Measurements from ENCODE around the gene TMCO1. TPM values are rescaled to one million over a fixed set of nuclear protein-coding genes. Genes with fewer than 3 reads are reported as not detected.

TMCO1 gene
- total RNA-seq, 1 experiment from 2014 or later: 138 TPM

DNA sequence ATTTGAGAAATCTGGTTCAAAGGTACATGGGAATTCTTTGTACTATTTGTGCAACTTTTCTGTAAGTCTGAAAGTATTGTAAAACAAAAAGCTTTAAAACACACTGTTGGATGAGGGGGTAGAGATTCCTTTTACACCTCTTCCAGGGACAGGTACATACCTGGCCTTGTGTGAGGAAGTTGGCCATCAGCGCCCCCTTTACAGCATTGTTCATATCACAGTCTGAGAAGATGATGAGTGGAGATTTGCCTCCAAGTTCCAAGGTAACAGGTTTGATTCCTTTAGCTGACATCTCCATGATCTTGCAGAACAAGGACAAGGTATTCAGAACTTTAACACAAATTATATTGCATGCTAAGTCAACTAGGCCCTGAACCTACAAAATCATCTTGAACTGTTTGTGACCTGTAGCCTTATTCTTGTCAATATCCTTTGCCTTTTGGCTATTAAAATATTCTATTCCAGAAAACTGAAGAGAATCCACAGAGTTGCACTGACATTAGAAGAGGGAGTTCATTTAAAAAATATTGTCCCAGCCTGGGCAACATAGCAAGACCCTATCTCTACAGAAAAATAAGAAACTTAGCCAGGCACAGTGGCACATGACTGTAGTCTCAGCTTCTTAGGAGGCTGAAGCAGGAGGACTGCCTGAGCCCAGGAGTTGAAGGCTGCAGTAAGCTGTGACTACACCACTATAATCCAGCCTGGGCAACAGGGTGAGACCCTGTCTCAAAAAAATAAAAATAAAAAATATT is 89.2 kb downstream of the TMCO1 start:
- no peaks in the 10 kb centered on the region for H3K27me3 Mint-ChIP-seq (ENCODE audit: insufficient read depth, unreplicated experiment)
- Histone ChIP-seq H3K4me3 (ENCODE audit: low read depth, low read length) (no peak overlapping the region), H3K9me3 (no peaks in the 10 kb centered on the region), H3K36me3 (ENCODE audit: control insufficient read depth, insufficient read depth, low read length) (peaks cover 1% of the 10 kb centered on the region; the same call in 1 of the 2 replicates), H3K27me3 (replicated peaks; ENCODE audit: control insufficient read depth, insufficient read depth, low read length) (no peaks in the 10 kb centered on the region), H3K4me1 (no peaks in the 10 kb centered on the region)
- no peak overlapping the region for H3K27ac Mint-ChIP-seq (ENCODE audit: unreplicated experiment)
- ChIA-PET POLR2A (no interaction called here), CTCF (no interaction called here)
- TF ChIP-seq, protein P1, sequence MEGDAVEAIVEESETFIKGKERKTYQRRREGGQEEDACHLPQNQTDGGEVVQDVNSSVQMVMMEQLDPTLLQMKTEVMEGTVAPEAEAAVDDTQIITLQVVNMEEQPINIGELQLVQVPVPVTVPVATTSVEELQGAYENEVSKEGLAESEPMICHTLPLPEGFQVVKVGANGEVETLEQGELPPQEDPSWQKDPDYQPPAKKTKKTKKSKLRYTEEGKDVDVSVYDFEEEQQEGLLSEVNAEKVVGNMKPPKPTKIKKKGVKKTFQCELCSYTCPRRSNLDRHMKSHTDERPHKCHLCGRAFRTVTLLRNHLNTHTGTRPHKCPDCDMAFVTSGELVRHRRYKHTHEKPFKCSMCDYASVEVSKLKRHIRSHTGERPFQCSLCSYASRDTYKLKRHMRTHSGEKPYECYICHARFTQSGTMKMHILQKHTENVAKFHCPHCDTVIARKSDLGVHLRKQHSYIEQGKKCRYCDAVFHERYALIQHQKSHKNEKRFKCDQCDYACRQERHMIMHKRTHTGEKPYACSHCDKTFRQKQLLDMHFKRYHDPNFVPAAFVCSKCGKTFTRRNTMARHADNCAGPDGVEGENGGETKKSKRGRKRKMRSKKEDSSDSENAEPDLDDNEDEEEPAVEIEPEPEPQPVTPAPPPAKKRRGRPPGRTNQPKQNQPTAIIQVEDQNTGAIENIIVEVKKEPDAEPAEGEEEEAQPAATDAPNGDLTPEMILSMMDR (IDR thresholded peaks at IDR 0.05; ENCODE audit: insufficient read depth in 1 of 2, low read depth in 1 of 2, low read length in 1 of 2, severe bottlenecking in 1 of 2, unreplicated experiment in 1 of 2): peak in 1 of 2 experiments; percentile 3
- no TSS peak for BruUV-seq (replicated peaks)
- H3K9me3 Mint-ChIP-seq (ENCODE audit: unreplicated experiment): no peaks in the 10 kb centered on the region
- DNase-seq: no peak
- H3K4me1 Mint-ChIP-seq (ENCODE audit: low read depth, unreplicated experiment): no peaks in the 10 kb centered on the region
- no peak overlapping the region for H3K4me3 Mint-ChIP-seq (ENCODE audit: unreplicated experiment)
- peaks cover 6% of the 10 kb centered on the region for H3K36me3 Mint-ChIP-seq (ENCODE audit: insufficient read depth, unreplicated experiment)
- intact Hi-C loops (cut with micrococcal nuclease; ENCODE audit: unreplicated experiment): loop anchor here (1.0 kb wide), 1 partner anchor 78 kb away; no protein-coding TSS in a partner anchor

- H3K4me3 ChIP-seq (ENCODE audit: low read depth, low read length): no peak overlapping the region
- H3K27ac Mint-ChIP-seq (ENCODE audit: unreplicated experiment): no peak overlapping the region
- TF ChIP-seq, protein P1 (IDR thresholded peaks at IDR 0.05; ENCODE audit: insufficient read depth in 1 of 2, low read depth in 1 of 2, low read length in 1 of 2, severe bottlenecking in 1 of 2, unreplicated experiment in 1 of 2): no peak
- intact Hi-C loops (cut with micrococcal nuclease; ENCODE audit: unreplicated experiment): no loop called here
- no peaks in the 10 kb centered on the region for H3K9me3 ChIP-seq
- no TSS peak for BruUV-seq (replicated peaks)
- no peaks in the 10 kb centered on the region for H3K9me3 Mint-ChIP-seq (ENCODE audit: unreplicated experiment)
- no peaks in the 10 kb centered on the region for H3K27me3 ChIP-seq (replicated peaks; ENCODE audit: control insufficient read depth, insufficient read depth, low read length)
- H3K27me3 Mint-ChIP-seq (ENCODE audit: insufficient read depth, unreplicated experiment): no peaks in the 10 kb centered on the region
- DNase-seq: no peak
- H3K36me3 ChIP-seq (ENCODE audit: control insufficient read depth, insufficient read depth, low read length): peaks cover 1% of the 10 kb centered on the region; the same call in 1 of the 2 replicates
- peaks cover 5% of the 10 kb centered on the region; the same call in 1 of the 2 replicates for H3K4me1 ChIP-seq
- no peak overlapping the region for H3K4me3 Mint-ChIP-seq (ENCODE audit: unreplicated experiment)
- peaks cover 4% of the 10 kb centered on the region for H3K4me1 Mint-ChIP-seq (ENCODE audit: low read depth, unreplicated experiment)
- ChIA-PET POLR2A (no interaction called here), CTCF (no interaction called here)
- peaks cover 6% of the 10 kb centered on the region for H3K36me3 Mint-ChIP-seq (ENCODE audit: insufficient read depth, unreplicated experiment)
Observed at GRCh38 chr1:165678509-165678908, 90.2 kb downstream of the TMCO1 start.

Other genes with a start within 250 kb of the TMCO1 start
- gene LRRC52, start 224.9 kb downstream of the TMCO1 start, total RNA-seq (2022): not detected in 2 replicates
- 173 and 193 TPM in 2 replicates for gene MGST3, start 137.6 kb downstream of the TMCO1 start, total RNA-seq (2022)
- 28.4 and 33.9 TPM in 2 replicates for gene ALDH9A1, start 70.3 kb downstream of the TMCO1 start, total RNA-seq (2022)
- gene UCK2, start 58.7 kb upstream of the TMCO1 start, total RNA-seq (2022): 65.0 and 67.2 TPM in 2 replicates

Data from Caco-2 (cell line).